Mesenchymal stem cell (in vitro differentiated cells and primary cell): ENCODE data around the gene PLCB1.

Experiments used
- DNase-seq: peaks from one replicate; pipeline ENCODE4 v3.0.0-alpha.2; 2013
- H2AFZ ChIP-seq: one replicate; pipeline ENCODE4 v1.6.1; 2013; ENCODE audit warnings: low read depth, mild to moderate bottlenecking, control low read depth, inconsistent platforms, low read length, moderate library complexity
- H2AK5ac ChIP-seq: 2 replicates; pipeline ENCODE4 v1.6.1; 2013; ENCODE audit warnings: low read length, moderate library complexity, mild to moderate bottlenecking, inconsistent platforms; ENCODE audit not compliant: severe bottlenecking
- H2BK120ac ChIP-seq: one replicate; pipeline ENCODE4 v1.6.1; 2013; ENCODE audit warnings: low read depth, mild to moderate bottlenecking, inconsistent platforms, low read length, moderate library complexity
- H2BK12ac ChIP-seq, 2 experiments: one replicate each; pipeline ENCODE4 v1.6.1; 2013; ENCODE audit warnings: inconsistent platforms in 2 of 2, low read length in 2 of 2, mild to moderate bottlenecking in 2 of 2, moderate library complexity in 2 of 2, control low read depth in 1 of 2
- H2BK15ac ChIP-seq: one replicate; pipeline ENCODE4 v1.6.1; 2013; ENCODE audit warnings: mild to moderate bottlenecking, low read depth, inconsistent platforms; ENCODE audit not compliant: poor library complexity, severe bottlenecking
- H2BK5ac ChIP-seq: 2 replicates; pipeline ENCODE4 v1.6.1; 2013; ENCODE audit warnings: low read depth, mild to moderate bottlenecking, low read length, control low read depth, inconsistent platforms; ENCODE audit not compliant: poor library complexity, severe bottlenecking
- H3K14ac ChIP-seq, 2 experiments: one replicate each; pipeline ENCODE4 v1.6.1; 2013; ENCODE audit warnings: inconsistent platforms in 2 of 2, low read length in 2 of 2, control low read depth in 1 of 2, mild to moderate bottlenecking in 1 of 2, moderate library complexity in 1 of 2
- H3K18ac ChIP-seq, 2 experiments: one replicate each; pipeline ENCODE4 v1.6.1; 2013; ENCODE audit warnings: inconsistent platforms in 2 of 2, low read length in 2 of 2, control low read depth in 1 of 2, low read depth in 1 of 2, mild to moderate bottlenecking in 1 of 2
- H3K23ac ChIP-seq, 2 experiments: one replicate each; pipeline ENCODE4 v1.6.1; 2013; ENCODE audit warnings: inconsistent platforms in 2 of 2, low read length in 2 of 2, mild to moderate bottlenecking in 2 of 2, moderate library complexity in 2 of 2, control low read depth in 1 of 2
- H3K27ac ChIP-seq: 2 replicates; pipeline ENCODE4 v1.5.1; 2013; ENCODE audit warnings: mild to moderate bottlenecking, moderate library complexity, low read length, control low read depth, inconsistent platforms; ENCODE audit not compliant: poor library complexity, severe bottlenecking
- H3K27me3 ChIP-seq, 2 experiments: 2 replicates each; pipeline versions ENCODE4 v1.6.1 to v1.7.0; 2013; ENCODE audit warnings: low read length in 2 of 2, mild to moderate bottlenecking in 2 of 2, moderate library complexity in 2 of 2, control low read depth in 1 of 2, inconsistent platforms in 1 of 2; ENCODE audit not compliant: control insufficient read depth in 1 of 2, insufficient read depth in 1 of 2
- H3K36me3 ChIP-seq, 2 experiments: 2 replicates each; pipeline versions ENCODE4 v1.6.1 to v1.7.0; 2013; ENCODE audit warnings: low read length in 2 of 2, control low read depth in 1 of 2, inconsistent platforms in 1 of 2, low read depth in 1 of 2, mild to moderate bottlenecking in 1 of 2; ENCODE audit not compliant: insufficient read depth in 2 of 2, control insufficient read depth in 1 of 2
- H3K4ac ChIP-seq, 2 experiments: one replicate each; pipeline ENCODE4 v1.6.1; 2013; ENCODE audit warnings: inconsistent platforms in 2 of 2, low read length in 2 of 2, mild to moderate bottlenecking in 2 of 2, moderate library complexity in 2 of 2, control low read depth in 1 of 2, low read depth in 1 of 2
- H3K4me1 ChIP-seq: 2 replicates; pipeline ENCODE4 v1.6.1; 2013; ENCODE audit warnings: low read depth, low read length, control low read depth; ENCODE audit not compliant: control insufficient read depth, insufficient read depth
- H3K4me2 ChIP-seq: 2 replicates; pipeline ENCODE4 v1.6.1; 2013; ENCODE audit warnings: low read length, mild to moderate bottlenecking, inconsistent platforms; ENCODE audit not compliant: poor library complexity, severe bottlenecking
- H3K4me3 ChIP-seq, 2 experiments: 2 replicates each; pipeline versions ENCODE4 v1.5.1 to v1.7.0; 2013; ENCODE audit warnings: low read length in 2 of 2, mild to moderate bottlenecking in 2 of 2, control low read depth in 1 of 2, low read depth in 1 of 2; ENCODE audit not compliant: insufficient read depth in 1 of 2
- H3K79me1 ChIP-seq: replicated peaks from 2 replicates; pipeline ENCODE4 v1.6.1; 2013; ENCODE audit warnings: mild to moderate bottlenecking, control low read depth, low read length, inconsistent platforms; ENCODE audit not compliant: poor library complexity, severe bottlenecking
- H3K9ac ChIP-seq: 2 replicates; pipeline ENCODE4 v1.7.0; 2013; ENCODE audit warnings: mild to moderate bottlenecking, low read length, moderate library complexity
- H3K9me3 ChIP-seq: 2 replicates; pipeline ENCODE4 v1.7.0; 2013; ENCODE audit warnings: mild to moderate bottlenecking, low read length; ENCODE audit not compliant: control insufficient read depth
- H4K8ac ChIP-seq: one replicate; pipeline ENCODE4 v1.6.1; 2013; ENCODE audit warnings: inconsistent platforms, mild to moderate bottlenecking, low read length, moderate library complexity
- H4K91ac ChIP-seq: one replicate; pipeline ENCODE4 v1.6.1; 2013; ENCODE audit warnings: mild to moderate bottlenecking, low read length, inconsistent platforms
- WGBS: methylation state at CpG from one replicate; pipeline ENCODE4 v1.1.7; 2013; ENCODE audit warnings: mixed read lengths; 5-methylcytosine and 5-hydroxymethylcytosine counted together

Gene PLCB1

DNA sequence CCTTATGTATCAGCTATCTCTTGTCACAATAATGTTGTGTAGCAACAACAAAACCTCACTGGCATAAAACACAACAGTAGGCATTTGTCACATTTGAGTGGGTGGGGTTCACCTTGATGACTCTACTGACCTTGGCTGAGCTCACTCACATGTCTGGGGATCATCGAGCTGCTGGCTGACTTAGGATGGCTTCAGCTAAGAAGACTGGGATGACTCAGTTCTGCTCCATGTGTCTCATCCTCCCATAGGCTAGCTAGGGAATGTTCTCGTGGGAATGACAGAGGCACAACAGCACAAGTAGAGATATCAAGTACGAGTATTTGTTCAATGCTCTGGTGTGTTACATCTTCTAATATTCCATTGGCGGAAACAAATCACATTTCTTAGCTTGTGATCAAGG is 167.9 kb downstream of the PLCB1 start:
- Histone ChIP-seq H2BK5ac (no peak overlapping the region), H3K27me3 (no peaks in the 10 kb centered on the region), H3K4me2 (no peak overlapping the region), H2BK120ac (no peak overlapping the region), H3K23ac (no peak overlapping the region), H3K27ac (no peak overlapping the region), H3K18ac (no peak overlapping the region), H3K14ac (no peak overlapping the region), H3K36me3 (no peaks in the 10 kb centered on the region), H3K4me1 (no peaks in the 10 kb centered on the region), H3K4ac (no peak overlapping the region), H2AFZ (no peak overlapping the region), H2BK15ac (no peak overlapping the region), H2BK12ac (no peak overlapping the region), H4K8ac (no peak overlapping the region), H3K9ac (no peak overlapping the region), H3K79me1 (no peaks in the 10 kb centered on the region), H3K4me3 (no peak overlapping the region), H3K9me3 (no peaks in the 10 kb centered on the region), H4K91ac (no peak overlapping the region), H2AK5ac (no peak overlapping the region)
- WGBS, result 74% methylated on average over 4 of the region's 4 CpGs
- DNase-seq, result peak; percentile 20

DNA sequence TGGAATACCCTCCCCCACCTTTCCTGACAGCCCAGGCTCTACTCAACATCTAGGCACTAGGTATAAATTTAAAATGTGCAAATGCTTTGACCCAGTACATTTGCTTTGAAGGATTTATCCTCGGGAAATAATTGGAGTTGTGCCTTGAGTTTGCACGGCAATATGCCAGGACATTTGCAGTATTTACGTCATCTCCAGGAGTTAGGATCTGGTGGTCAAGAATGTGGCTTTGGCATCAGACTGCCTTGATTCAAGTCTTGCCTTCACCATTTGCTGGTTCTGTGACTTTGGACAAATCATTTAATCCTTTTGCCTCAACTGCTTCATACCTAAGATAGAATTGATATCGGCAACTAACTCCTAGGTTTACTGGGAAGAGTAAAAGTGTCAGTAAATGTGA is 169.6 kb downstream of the PLCB1 start:
- H3K4me2 ChIP-seq, result no peak overlapping the region
- no peak overlapping the region for H2BK5ac ChIP-seq
- no peak overlapping the region for H3K4me3 ChIP-seq
- H2BK12ac ChIP-seq, result no peak overlapping the region
- 97% methylated on average over 4 of the region's 4 CpGs for WGBS
- no peak overlapping the region for H2AFZ ChIP-seq
- H3K4ac ChIP-seq, result no peak overlapping the region
- DNase-seq, result no peak
- H3K4me1 ChIP-seq, result no peaks in the 10 kb centered on the region
- H3K79me1 ChIP-seq, result no peaks in the 10 kb centered on the region
- H2BK120ac ChIP-seq, result no peak overlapping the region
- no peak overlapping the region for H3K23ac ChIP-seq
- H3K9me3 ChIP-seq, result no peaks in the 10 kb centered on the region
- H4K8ac ChIP-seq, result no peak overlapping the region
- H4K91ac ChIP-seq, result no peak overlapping the region
- H3K9ac ChIP-seq, result no peak overlapping the region
- H3K14ac ChIP-seq, result peak overlapping the region in 1 of 2 experiments; percentile 58
- H3K27ac ChIP-seq, result no peak overlapping the region
- H3K27me3 ChIP-seq, result no peaks in the 10 kb centered on the region
- no peak overlapping the region for H2AK5ac ChIP-seq
- no peak overlapping the region for H2BK15ac ChIP-seq
- H3K36me3 ChIP-seq, result no peaks in the 10 kb centered on the region
- H3K18ac ChIP-seq, result no peak overlapping the region

DNA sequence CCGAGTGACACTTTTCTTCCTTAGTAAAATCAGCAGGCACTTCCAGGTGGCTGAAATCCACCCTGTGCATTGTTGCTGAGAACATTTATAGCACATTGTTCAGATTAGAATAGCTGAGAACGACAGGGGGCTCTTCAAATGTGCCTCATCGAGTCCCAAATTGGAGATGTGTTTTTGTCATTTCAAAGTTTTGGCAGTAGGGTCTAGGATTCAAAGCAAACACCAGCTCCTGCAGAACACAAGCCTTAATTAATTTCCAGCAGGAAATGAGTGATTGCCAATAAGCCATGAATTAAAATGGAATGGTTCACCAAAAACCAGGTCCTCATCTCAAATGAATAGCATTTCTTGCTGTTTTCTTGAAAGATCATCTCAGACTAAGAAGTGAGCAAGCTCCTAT is 171.6 kb downstream of the PLCB1 start:
- H3K4ac ChIP-seq, result no peak overlapping the region
- H3K36me3 ChIP-seq, result no peaks in the 10 kb centered on the region
- no peak overlapping the region for H2BK15ac ChIP-seq
- H3K4me2 ChIP-seq, result no peak overlapping the region
- peaks cover 1% of the 10 kb centered on the region for H3K4me1 ChIP-seq
- H3K79me1 ChIP-seq, result no peaks in the 10 kb centered on the region
- H3K18ac ChIP-seq, result no peak overlapping the region
- H3K27me3 ChIP-seq, result no peaks in the 10 kb centered on the region
- no peak overlapping the region for H4K91ac ChIP-seq
- no peak overlapping the region for H3K27ac ChIP-seq
- H2BK12ac ChIP-seq, result no peak overlapping the region
- H2BK5ac ChIP-seq, result no peak overlapping the region
- H3K9me3 ChIP-seq, result no peaks in the 10 kb centered on the region
- H3K9ac ChIP-seq, result no peak overlapping the region
- no peak overlapping the region for H4K8ac ChIP-seq
- no peak overlapping the region for H2AK5ac ChIP-seq
- H3K23ac ChIP-seq, result no peak overlapping the region
- H2AFZ ChIP-seq, result no peak overlapping the region
- no peak overlapping the region for H3K14ac ChIP-seq
- no peak overlapping the region for H3K4me3 ChIP-seq
- DNase-seq, result no peak
- no peak overlapping the region for H2BK120ac ChIP-seq
- WGBS, result 79% methylated on average over 3 of the region's 3 CpGs

DNA sequence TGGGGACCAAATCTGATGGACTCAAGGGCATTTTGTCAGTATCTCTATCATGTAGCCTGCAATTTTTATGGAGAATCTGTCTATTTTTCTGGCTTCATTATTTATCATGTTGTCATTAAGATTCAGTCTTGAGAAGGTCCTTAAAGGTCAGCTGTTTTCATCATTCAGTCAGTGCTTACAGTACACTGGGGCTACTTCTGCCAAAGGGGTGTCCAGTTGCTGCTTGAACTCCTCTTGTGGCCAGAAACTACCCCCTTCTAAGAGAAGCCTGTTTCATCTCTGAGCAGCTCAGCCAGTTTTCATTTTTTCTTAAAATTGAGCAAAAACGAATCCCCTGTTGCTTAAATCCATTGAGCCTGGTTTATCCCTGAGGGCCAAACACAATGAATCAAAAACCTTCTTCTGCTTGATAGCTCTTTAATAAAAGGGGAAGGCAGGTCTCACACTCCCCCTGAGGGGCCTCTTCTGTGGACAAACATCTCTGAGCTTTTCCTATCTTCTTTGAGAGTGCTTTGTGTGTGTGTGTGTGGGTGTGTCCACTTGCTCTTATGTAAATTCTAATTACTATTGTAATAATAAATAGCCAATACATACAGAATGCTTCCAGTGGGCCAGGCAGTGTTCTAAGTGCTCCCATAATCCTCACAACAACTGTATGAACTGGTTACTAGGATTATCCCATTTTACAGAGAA is 172.2 kb downstream of the PLCB1 start:
- Histone ChIP-seq H3K23ac (no peak overlapping the region), H3K9ac (no peak overlapping the region), H3K14ac (no peak overlapping the region), H3K27ac (no peak overlapping the region), H2AFZ (no peak overlapping the region), H3K4me3 (no peak overlapping the region), H2BK15ac (no peak overlapping the region), H3K27me3 (no peaks in the 10 kb centered on the region), H2AK5ac (no peak overlapping the region), H2BK12ac (no peak overlapping the region), H3K4ac (no peak overlapping the region), H4K8ac (no peak overlapping the region), H3K9me3 (no peaks in the 10 kb centered on the region), H3K18ac (no peak overlapping the region), H3K4me1 (peaks cover 1% of the 10 kb centered on the region), H3K79me1 (no peaks in the 10 kb centered on the region), H4K91ac (no peak overlapping the region), H3K36me3 (no peaks in the 10 kb centered on the region), H3K4me2 (no peak overlapping the region), H2BK5ac (no peak overlapping the region), H2BK120ac (no peak overlapping the region)
- no peak for DNase-seq
- WGBS, result no CpG with 5 or more reads among the region's 1 CpG
